ENCODE measurements around the gene GSDMA.
"Not testable (repeated sequence)": the region's sequence is repeated elsewhere in the genome, so short reads cannot be mapped to it uniquely, and the experiment has no call there.

Gene GSDMA

DNA sequence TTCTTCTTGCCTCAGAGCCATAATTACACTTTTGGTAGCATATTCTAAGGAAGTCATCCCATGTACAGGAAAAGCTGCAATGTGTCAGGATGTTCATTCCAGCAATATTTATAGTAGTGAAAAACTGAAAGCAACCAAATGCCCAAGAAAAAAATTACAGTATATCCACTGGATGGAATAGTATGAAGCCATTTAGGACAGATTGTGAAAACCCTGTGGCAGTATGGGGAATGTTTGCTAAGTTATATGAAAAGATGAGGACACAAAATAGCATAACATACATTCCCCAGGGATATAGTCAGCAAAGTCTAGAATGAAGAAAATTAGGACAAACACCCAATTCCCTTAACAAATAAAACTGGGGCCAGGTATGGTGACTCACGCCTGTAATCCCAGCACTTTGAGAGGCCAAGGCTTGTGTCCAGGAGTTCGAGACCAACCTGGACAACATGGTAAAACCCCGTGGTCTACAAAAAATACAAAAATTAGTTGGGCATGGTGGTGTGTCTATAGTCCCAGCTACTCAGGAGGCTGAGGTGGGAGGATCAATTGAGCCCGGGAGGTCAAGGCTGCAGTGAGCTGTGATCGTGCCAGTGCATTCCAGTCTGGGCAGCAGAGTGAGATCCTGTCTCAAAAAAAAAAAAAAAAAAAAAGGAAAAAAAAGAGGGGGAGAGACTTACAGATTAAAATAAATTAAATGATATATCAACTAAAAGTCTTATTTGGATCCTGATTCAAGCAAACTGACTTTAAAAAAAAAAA, 33.0 kb upstream of the GSDMA start:
- DNase-seq = no peak

DNA sequence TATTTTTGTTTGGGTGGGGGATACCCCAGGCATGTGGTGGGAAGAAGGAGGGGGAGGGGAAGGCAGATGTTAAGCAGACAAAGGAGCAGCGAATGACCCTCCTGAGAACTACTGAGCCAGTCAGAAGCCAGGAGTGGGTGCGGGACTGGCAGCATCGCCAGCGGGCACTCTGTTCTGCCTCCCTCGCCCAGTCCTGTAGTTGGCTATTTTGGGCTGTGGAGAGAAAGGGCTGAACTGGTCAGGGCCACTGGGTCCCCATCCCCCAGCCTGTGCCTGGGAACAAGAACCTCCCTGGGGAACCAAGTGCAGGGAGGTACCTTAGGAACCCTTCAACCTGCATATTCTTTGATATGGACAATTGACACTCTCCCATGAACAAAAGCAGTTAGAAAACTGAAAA, 28.9 kb upstream of the GSDMA start:
- no peak for DNase-seq

DNA sequence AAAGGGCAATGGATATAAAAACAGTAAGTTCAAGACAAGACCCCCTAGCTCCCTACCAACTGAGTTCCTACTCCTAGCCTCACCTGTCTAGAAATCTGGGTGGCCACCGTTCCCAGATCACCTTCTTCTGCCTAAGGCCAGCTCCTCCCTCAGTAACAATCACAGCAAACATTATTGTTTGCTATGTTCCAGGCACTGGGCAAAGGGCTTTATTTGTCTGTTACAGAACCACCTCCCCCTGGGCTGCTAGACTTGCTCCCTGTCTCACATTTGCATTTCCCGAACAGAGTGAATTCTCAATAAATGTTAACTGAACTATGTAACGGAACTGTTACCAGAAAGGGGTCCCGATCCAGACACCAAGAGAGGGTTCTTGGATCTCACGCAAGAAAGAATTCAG, 28.5 kb upstream of the GSDMA start:
- no peak for DNase-seq

DNA sequence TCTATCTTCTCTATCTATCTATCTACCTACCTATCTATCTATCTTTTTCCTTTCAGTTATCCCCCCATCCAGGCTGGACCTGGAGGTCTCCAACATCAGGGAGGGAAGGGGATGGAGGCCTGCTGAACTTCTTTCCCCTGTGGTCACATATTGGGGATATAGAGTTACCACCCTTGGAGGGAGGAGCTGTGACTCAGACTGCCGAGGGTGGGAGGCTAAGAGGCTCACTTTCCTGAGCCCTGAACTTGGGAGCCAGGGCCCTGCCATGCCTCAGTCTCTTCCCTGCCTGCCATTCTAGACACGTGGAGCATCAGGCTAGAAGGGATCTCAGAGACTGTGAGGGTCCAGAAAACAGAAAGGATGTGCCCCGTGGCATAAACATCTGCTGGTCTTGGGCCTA, 26.9 kb upstream of the GSDMA start:
- DNase-seq = no peak

DNA sequence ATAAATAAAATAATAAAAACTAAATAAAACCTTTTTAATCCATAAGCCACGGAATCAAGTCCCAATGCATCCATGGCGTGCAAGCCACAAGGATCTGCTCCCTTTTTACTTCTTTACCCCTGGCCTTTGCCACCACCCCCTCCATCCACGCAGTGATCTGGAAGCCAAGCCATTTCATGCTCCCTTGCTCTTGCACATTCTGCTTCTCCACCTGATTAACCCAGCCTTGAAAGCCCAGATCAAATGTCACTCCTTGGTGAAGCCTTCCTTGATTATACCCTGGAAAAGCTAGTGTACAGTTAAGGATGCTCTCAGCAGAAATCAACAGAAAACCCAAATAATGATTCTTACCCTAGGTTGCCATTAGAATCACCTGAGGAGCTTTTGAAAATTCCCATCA, 25.4 kb upstream of the GSDMA start:
- DNase-seq = no peak

DNA sequence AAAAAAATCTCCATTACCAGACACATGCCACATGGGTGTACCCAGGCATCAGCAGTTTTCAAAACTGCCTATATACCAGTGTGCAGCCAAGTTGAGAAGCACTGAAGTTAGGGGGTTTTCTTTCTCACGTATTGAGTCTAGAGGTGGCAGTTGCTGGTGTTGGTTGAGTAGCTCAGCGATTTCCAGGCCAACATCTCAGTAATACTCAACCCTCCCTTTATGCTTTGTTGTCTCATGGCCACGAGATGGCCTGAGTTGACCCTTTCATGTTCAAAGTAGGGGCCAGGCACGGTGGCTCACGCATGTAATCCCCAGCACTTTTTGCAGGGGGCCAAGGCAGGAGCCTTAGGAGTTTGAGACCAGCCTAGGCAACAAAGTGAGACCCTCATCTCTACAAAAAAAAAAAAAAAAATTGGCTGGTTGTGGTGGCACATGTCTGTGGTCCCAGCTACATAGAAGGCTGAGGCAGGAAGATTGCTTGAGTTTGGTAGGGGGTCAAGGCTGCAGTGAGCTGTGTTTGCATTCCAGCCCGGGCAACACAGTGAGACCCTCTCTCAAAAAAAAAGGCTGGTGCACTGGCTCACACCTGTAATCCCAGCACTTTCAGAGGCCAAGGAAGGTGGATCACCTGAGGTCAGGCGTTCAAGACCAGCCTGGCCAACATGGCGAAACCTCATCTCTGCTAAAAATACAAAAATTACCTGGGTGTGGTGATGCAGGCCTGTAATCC, 24.5 kb upstream of the GSDMA start:
- DNase-seq = no peak

DNA sequence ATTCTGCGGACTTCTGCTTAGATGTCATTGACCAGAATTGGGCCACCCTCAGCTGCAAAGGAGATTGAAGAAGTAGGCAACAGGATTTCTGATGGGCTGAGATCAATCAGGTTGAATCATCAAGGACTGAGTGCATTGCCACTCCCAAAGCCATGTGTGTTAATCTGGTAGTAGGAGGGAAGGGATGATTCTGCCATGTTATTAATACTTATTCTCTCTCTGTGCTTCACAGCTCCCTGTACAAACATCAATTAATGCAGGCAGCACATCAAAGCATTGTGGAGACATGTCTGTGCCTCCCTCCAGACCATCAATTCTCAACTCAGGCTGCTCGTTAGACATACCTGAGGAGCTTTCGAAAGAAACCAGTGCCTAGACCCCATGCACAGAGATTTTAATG, 23.7 kb upstream of the GSDMA start:
- no peak for DNase-seq

DNA sequence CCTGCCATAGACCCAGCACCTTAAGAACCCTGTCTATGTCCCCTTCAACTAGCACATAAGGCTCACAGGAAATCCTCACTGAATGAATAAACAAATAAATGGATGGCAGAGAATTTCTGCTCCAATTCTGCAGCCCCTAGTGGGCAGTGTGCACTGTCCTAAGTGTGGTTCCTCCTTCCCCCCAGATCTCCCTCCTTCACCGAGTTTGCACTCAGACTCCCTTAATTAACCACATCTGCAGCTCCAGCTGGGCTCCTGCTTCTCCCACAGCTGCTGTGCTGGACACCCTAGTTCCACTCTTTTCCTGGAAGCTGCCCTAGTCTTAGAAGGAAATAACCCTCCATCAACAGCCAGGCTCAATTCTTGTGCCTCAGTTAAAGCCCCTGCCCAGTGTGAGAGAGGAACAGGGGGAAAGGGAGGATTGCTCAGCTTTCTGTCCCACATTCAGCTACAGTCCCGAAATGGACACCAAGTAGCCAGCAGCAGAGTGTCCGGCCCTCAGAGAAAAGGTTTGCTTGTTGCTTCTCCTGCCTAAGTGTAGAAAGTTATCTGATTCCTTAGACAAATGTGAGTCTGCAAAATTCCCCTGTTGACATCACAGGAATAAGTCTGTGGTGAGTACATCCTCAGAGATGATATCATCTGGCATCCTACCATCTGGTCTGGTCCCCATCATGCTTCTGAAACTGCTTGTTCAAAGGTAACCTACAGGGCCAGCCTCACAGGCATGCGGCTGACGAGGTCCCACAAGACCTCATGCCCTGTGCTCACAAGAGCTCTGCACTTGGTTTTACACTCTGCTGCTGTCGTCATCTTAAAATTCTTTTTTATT, 23.0 kb upstream of the GSDMA start:
- peak; percentile 86 for DNase-seq

DNA sequence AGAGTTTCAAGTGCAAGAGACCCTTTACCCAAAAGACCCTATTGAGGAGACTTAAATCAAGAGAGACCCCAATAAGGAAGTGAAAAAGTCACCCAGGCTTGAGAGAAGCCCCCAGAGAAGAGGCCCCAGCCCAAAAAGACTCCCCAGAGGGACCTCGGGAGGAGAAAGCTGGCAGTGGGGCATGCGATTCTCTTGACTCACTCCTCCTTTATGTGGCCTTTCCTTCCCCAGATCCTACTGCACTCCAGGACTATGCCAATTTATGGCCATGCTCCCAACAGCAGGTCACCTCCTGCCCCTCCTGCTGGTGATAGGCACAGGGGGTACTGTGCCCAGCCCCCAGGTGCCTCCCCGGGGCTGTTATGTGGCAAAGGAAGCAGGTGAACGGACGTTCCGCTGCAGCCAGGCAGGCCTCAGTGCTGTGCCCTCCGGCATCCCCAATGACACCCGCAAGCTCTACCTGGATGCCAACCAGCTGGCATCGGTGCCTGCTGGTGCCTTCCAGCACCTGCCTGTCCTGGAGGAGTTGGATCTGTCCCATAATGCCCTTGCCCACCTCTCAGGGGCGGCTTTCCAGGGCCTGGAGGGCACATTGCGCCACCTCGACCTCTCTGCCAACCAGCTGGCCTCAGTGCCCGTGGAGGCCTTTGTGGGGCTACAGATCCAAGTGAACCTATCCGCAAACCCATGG, 19.0 kb upstream of the GSDMA start:
- DNase-seq = no peak

DNA sequence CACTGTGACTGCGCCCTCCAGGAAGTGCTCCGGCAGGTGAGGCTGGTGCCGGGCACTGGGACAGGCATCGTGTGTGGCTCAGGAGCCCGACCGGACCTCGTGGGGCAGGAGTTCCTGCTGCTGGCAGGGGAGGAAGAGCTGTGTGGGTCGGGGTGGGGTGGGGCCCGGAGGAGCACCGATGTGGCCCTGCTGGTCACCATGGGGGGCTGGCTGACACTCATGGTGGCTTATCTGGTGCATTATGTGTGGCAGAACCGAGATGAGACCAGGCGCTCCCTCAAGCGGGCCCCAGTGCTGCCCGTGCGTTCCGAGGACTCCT, 18.5 kb upstream of the GSDMA start:
- no peak for DNase-seq

DNA sequence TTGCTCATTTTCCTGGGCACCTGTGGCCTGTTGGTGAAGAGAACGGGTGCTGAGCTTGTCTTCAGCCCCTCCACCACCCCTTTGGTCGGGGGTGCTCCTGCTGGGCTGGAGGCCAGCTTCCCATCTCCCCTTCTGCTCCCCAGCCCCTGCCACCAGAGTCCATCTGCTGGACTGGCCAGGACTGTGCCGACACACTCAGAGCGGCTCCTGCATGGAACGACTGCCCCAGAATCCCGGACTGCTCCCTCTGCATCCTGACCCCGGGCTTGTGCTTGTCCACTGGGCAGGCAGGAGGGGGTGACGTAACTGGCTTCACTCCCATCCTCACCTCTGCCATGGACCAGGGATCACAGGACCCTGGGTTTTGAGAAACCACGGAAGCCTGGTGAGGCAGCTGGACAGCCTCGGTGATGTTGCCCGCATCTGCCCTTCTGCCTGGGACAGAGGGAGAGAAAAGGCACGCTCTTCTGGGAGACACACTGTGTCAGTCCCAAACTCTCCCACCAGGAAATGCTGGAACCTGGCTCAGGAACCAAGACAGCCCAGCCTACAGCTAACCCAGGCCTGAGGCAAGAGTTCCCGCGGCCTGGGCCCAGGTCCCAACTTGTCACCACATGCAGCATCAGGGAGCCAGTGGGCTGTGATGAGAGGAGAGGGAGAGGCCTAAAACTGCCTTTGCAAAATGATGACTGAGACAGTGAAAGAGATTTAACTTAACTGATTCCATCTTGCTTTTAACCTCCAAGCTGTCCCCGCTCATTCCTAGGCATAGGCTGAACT, 16.1 kb upstream of the GSDMA start:
- no peak for DNase-seq

DNA sequence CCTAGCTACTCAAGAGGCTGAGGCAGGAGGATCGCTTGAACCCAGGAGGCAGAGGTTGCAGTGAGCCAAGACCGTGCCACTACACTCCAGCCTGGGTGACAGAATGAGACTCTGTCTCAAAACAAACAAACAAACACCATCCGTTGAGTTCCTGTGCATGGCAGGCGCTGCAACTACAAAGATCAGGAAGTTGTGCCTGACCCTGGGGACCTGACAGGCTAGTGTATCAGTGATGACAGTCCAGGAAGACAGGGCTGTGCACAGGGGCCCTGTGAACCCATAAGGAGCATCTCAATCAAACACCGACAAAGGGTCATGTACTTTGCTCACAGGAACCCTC, 14.3 kb upstream of the GSDMA start:
- not testable (repeated sequence) for DNase-seq

DNA sequence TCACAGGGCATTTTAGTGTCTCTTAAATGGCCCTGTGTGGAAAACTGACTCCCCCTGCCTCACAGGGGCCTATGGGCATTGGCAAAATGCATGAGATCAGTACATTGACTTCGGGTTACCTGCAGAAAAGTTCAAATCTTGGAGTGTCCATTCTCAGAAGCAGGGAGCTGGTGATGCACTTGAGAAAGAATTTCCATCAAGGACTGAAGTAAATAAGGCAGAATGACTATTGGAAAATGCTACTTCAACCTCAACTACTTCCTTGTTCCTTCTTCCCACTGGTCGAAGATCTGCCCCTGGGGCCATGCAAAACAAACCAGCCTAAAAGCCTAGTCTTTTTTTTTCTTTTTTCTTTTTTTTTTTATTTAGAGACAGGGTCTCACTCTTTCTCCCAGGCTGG, 13.8 kb upstream of the GSDMA start:
- no peak for DNase-seq

DNA sequence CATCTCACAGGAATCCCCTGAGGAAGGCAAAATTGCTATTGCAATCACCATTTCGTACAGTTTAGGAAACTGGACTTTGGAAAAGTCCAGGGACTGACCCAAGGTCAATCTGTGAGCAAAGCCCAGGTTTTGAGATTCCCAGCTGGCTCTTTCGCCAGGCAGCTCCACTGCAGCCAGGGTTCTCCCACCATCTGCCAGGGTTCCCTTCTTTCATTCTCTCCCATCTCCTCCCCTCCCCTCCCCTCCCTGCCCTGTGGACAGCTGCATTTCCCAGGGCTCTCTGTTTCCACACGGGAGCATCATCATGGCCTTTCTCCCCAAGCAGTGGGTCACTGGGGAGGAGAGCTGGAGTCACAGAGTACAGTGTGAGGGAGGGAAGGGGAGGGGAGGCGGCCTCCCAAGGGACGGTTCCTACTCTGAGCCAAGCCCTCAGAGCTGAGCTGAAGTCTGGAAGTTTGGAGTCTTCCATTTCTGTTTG, 11.9 kb upstream of the GSDMA start:
- no peak for DNase-seq

DNA sequence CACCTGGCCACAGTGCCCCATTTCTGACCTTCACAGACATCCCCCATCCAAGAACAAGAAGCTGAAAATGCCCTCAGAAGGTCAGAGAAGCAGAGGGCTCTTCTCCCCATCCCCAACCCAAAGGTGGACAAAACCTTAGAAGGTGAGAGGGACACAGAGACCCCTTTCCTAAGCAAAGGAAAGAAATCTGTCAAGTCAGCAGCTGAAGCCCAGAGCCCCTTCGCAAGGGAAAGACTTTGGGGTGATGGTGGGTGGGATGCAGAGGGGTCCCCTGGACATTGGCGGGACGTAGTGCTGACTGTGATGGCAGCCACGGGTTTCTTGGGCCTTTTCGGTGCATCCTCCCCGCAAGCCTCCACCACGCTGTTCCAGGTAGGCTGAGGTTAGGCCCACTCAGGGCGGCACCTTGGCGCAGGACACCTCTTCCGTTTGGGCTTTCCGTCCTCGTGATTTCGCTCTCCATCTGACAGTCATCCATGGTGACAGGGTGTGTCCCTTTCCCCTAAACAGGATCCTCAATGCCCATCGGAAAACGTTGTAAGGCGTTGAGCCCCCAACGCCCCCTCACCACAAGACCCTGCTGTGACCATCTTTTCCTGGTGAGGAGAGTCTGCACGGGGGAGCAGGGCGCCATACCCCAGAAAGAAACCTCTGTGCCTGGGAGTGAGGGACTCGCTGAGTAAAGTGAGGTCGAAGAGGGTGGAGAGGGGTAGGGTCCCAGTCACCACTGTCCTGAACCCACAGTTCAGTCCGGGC, 10.7 kb upstream of the GSDMA start:
- DNase-seq = no peak

DNA sequence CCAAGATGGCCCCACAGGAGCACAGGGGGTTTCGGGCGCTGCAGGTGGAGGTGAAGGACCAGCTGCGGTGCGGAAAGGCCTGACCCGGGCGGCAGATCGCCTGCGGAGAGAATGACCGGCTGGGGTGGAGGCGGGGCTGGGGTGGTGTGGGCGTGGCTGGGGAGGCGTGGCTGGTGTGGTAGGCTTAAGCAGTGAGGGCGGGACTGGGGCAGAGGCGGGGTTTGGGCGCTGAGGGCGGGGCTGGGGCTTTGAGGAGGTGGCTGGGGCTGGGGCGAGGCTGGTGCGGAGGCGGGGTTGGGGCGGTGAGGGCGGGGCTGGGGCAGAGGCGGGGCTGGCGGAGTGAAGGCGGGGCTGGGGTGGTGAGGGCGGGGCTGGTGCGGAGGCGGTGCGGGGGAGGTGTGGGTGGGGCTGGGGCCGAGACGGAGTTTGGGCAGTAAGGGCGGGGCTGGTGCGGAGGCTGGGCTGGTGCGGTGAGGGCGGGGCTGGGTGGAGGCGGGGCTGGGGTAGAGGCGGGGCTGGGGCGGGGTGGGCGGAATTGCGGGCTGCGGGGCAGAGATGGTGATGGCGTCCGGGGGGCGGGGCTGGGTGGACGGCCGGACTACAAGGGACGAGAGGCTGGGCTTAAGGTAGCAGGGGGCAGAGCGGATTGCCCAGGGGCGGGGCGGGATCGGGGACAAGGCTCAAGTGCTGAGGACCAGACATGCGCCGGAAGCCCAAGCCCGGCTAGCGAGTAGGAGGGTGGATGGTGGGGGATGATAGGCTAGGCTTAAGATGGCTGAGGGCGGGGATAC, 9.9 kb upstream of the GSDMA start:
- DNase-seq = peak; percentile 94

DNA sequence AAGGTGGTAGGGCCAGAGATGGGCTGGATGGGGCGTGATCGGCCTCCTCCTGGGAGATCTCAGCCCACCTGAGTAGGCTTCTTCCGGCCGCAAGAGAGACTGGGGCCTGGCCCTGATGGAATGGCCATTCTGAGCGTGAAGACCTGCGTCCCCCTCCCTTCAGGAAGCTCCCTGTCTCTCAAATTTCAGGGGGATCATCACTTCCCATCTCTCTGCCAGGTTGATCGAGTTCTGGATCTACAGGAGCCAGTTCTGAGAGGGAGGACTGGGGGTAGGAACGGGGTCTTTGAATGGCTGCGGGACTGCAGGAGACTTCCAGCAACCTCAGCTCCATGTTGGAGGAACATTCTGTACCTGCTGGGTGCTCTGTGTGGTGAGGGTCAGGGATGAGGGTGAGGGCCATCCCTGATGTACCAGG, 9.3 kb upstream of the GSDMA start:
- no peak for DNase-seq

DNA sequence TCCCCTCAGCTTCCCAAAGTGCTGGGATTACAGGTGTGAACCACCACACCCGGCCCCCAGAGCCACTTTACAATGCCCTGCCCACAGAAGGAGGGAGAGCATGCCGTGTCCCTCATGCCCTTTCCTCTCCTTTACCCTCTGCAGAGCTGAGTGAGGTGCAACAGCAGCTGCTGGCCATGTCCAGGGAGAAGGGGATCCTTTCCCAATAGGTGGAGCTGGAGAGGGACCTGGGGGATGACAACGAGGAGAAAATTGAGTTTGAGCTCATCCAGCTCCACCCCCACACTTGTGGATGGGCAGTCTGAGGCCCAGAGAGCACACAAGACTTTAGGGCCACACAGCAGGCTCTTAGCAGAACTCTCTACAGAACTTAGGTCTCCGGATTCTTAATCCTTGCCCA, 7.9 kb upstream of the GSDMA start:
- no peak for DNase-seq

DNA sequence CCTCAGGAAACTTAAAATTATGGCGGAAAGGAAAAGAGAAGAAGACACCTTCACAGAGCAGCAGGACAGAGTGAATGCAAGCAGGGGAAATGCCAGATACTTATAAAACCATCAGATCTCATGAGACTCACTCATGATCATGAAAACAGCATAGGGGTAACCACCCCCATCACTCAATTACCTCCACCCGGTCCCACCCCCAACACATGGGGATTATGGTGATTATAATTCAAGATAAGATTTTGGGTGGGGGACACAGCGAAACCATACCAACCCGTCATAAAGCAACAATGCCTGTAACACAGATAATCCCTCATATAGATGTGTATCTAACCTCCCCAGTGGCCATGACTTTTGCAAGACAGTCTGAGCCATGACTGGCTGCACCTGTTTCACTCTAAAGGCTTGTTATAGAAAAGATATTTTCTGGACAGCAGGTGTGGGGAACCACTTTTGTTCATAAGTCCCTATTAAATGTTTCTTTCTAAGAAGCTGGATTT, 7.0 kb upstream of the GSDMA start:
- DNase-seq = no peak

DNA sequence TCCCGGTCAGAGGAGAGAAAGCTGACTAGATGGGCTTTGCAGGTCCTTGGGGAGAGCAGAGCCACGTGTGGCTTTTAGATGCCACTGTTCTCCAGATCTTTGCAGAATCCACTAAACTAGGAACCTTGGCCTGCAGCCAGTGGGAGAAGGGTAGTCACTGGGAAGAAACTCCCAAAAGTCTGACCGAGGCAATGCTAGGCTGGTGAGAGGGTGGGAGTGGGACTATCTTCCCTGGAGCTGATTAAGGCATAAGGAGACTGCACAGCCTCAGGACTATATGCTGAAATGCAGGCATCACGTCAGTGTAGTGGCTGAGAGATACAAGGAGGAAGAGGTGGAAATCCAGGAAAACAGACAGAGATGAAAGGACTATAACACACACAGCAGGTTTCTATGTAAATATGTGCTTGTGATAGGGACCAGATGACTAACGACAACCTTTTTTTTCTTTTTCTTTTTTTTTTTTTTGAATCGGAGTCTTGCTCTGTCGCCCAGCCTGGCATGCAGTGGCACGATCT, 2.2 kb upstream of the GSDMA start:
- DNase-seq = no peak
